SK-N-SH treated with all-trans-retinoic acid at 6 μM for 48 hours (cell line): ENCODE data around the gene TSEN34.

Source experiments
- ATAC-seq: fragments of 200-7000 bp; cut with Tn5 transposase; 3 replicates; pipeline ENCODE4 v1.9.1; 2020; ENCODE audit warnings: mild to moderate bottlenecking, moderate library complexity
- ARNTL ChIP-seq: fragments of 450-650 bp; formaldehyde crosslinking; IDR thresholded peaks from 2 replicates; pipeline ENCODE4 v1.5.0; 2020; ENCODE audit warnings: low read depth, mild to moderate bottlenecking, moderate library complexity, borderline replicate concordance
- CREB5 ChIP-seq: fragments of 250-450 bp; sonication (Bioruptor Pico); IDR thresholded peaks from 2 replicates; pipeline ENCODE4 v1.5.1; 2020; ENCODE audit warnings: low read depth, mild to moderate bottlenecking, moderate library complexity
- CSDC2 ChIP-seq: fragments of 250-450 bp; sonication (Bioruptor Pico); IDR thresholded peaks from 2 replicates; pipeline ENCODE4 v1.5.0; 2020; ENCODE audit warnings: mild to moderate bottlenecking, moderate library complexity
- CSRNP3 ChIP-seq: fragments of 250-450 bp; sonication (Bioruptor Pico); IDR thresholded peaks from 2 replicates; pipeline ENCODE4 v1.5.1; 2021; ENCODE audit warnings: mild to moderate bottlenecking, moderate library complexity
- ESRRG ChIP-seq: fragments of 250-450 bp; sonication (Bioruptor Pico); IDR thresholded peaks from 2 replicates; pipeline ENCODE4 v1.6.1; 2021; ENCODE audit warnings: mild to moderate bottlenecking
- GLIS3 ChIP-seq: fragments of 250-450 bp; sonication (Bioruptor Pico); IDR thresholded peaks from 2 replicates; pipeline ENCODE4 v1.5.0; 2020; ENCODE audit warnings: mild to moderate bottlenecking, moderate library complexity
- ISL1 ChIP-seq: fragments of 250-450 bp; sonication (Bioruptor Pico); IDR thresholded peaks from 2 replicates; pipeline ENCODE4 v2.1.2; 2022; ENCODE audit warnings: mild to moderate bottlenecking, moderate library complexity
- OSR1 ChIP-seq: fragments of 250-450 bp; sonication (Bioruptor Pico); IDR thresholded peaks from 2 replicates; pipeline ENCODE4 v1.8.0; 2022; ENCODE audit warnings: moderate library complexity, mild to moderate bottlenecking, inconsistent platforms
- PATZ1 ChIP-seq: fragments of 250-450 bp; sonication (Bioruptor Pico); IDR thresholded peaks from 2 replicates; pipeline ENCODE4 v1.8.0; 2020; ENCODE audit warnings: mild to moderate bottlenecking, moderate library complexity, borderline replicate concordance
- POU6F1 ChIP-seq: fragments of 250-450 bp; sonication (Bioruptor Pico); IDR thresholded peaks from 2 replicates; pipeline ENCODE4 v1.8.0; 2021; ENCODE audit warnings: low read depth, mild to moderate bottlenecking, moderate library complexity, borderline replicate concordance
- PPARA ChIP-seq: fragments of 250-450 bp; sonication (Bioruptor Pico); IDR thresholded peaks from 2 replicates; pipeline ENCODE4 v1.5.0; 2020; ENCODE audit warnings: mild to moderate bottlenecking, borderline replicate concordance
- SNAI2 ChIP-seq: fragments of 250-450 bp; sonication (Bioruptor Pico); IDR thresholded peaks from 2 replicates; pipeline ENCODE4 v1.5.0; 2020; ENCODE audit warnings: mild to moderate bottlenecking, moderate library complexity
- TCF4 ChIP-seq: fragments of 250-450 bp; sonication (Bioruptor Pico); IDR thresholded peaks from 2 replicates; pipeline ENCODE4 v1.8.0; 2021; ENCODE audit warnings: mild to moderate bottlenecking, moderate library complexity, borderline replicate concordance
- TSHZ2 ChIP-seq: fragments of 250-450 bp; sonication (Bioruptor Pico); IDR thresholded peaks from 2 replicates; pipeline ENCODE4 v1.5.0; 2020; ENCODE audit warnings: mild to moderate bottlenecking, moderate library complexity
- ZC3H10 ChIP-seq: fragments of 250-450 bp; sonication (Bioruptor Pico); IDR thresholded peaks from 2 replicates; pipeline ENCODE4 v1.5.1; 2021; ENCODE audit warnings: mild to moderate bottlenecking, moderate library complexity
- ZFP3 ChIP-seq: fragments of 250-450 bp; sonication (Bioruptor Pico); IDR thresholded peaks from 2 replicates; pipeline ENCODE4 v1.5.0; 2020; ENCODE audit warnings: mild to moderate bottlenecking, moderate library complexity
- ZFP30 ChIP-seq: fragments of 450-650 bp; formaldehyde crosslinking; IDR thresholded peaks from 2 replicates; pipeline ENCODE4 v1.5.0; 2022; ENCODE audit warnings: mild to moderate bottlenecking, moderate library complexity
- ZNF565 ChIP-seq: fragments of 450-650 bp; formaldehyde crosslinking; conservative IDR thresholded peaks from 2 replicates; pipeline ENCODE4 v1.5.0; 2020; ENCODE audit warnings: low read depth, mild to moderate bottlenecking, moderate library complexity
- ZNF70 ChIP-seq: fragments of 450-650 bp; formaldehyde crosslinking; IDR thresholded peaks from 2 replicates; pipeline ENCODE4 v1.5.0; 2020; ENCODE audit warnings: mild to moderate bottlenecking, moderate library complexity
- ZNF8 ChIP-seq: fragments of 450-650 bp; formaldehyde crosslinking; IDR thresholded peaks from 2 replicates; pipeline ENCODE4 v1.5.0; 2020; ENCODE audit warnings: mild to moderate bottlenecking, moderate library complexity

TSEN34 gene

GRCh38 chr19:54196536-54196935, 5.4 kb downstream of the TSEN34 start:
- ATAC-seq = no peak
- no peak for TF ChIP-seq ZNF8 (CRISPR knock-in tag)
- no peak for TF ChIP-seq ISL1
- TF ChIP-seq ZC3H10 (CRISPR knock-in tag) = no peak
- TF ChIP-seq PATZ1 (CRISPR knock-in tag) = no peak
- no peak for TF ChIP-seq POU6F1 (CRISPR knock-in tag)
- TF ChIP-seq ZFP30 (CRISPR knock-in tag) = no peak
- no peak for TF ChIP-seq ZNF565 (CRISPR knock-in tag)
- no peak for TF ChIP-seq CSDC2 (CRISPR knock-in tag)
- no peak for TF ChIP-seq CSRNP3 (CRISPR knock-in tag)
- no peak for TF ChIP-seq ESRRG (CRISPR knock-in tag)
- TF ChIP-seq GLIS3 = no peak
- TF ChIP-seq SNAI2 (CRISPR knock-in tag) = no peak
- TF ChIP-seq PPARA (CRISPR knock-in tag) = no peak
- no peak for TF ChIP-seq ZFP3 (CRISPR knock-in tag)
- no peak for TF ChIP-seq TSHZ2 (CRISPR knock-in tag)
- no peak for TF ChIP-seq ZNF70 (CRISPR knock-in tag)
- no peak for TF ChIP-seq CREB5

- ATAC-seq = no peak
- TF ChIP-seq CREB5 = no peak
- TF ChIP-seq TSHZ2 (CRISPR knock-in tag) = no peak
- TF ChIP-seq ZFP3 (CRISPR knock-in tag) = no peak
- TF ChIP-seq POU6F1 (CRISPR knock-in tag) = no peak
- no peak for TF ChIP-seq GLIS3
- no peak for TF ChIP-seq ZNF70 (CRISPR knock-in tag)
- no peak for TF ChIP-seq ISL1
- TF ChIP-seq ZFP30 (CRISPR knock-in tag) = no peak
- no peak for TF ChIP-seq OSR1 (CRISPR knock-in tag)
- TF ChIP-seq CSDC2 (CRISPR knock-in tag) = no peak
- TF ChIP-seq SNAI2 (CRISPR knock-in tag) = no peak
- TF ChIP-seq ZC3H10 (CRISPR knock-in tag) = no peak
- TF ChIP-seq ZNF565 (CRISPR knock-in tag) = no peak
- TF ChIP-seq PATZ1 (CRISPR knock-in tag) = no peak
- no peak for TF ChIP-seq ARNTL
- no peak for TF ChIP-seq ZNF8 (CRISPR knock-in tag)
- TF ChIP-seq ESRRG (CRISPR knock-in tag) = no peak
- no peak for TF ChIP-seq TCF4 (CRISPR knock-in tag)
These were observed 6.0 kb downstream of the TSEN34 start for GRCh38 chr19:54197121-54197520.
